Neural progenitor cell (in vitro differentiated cells): ENCODE results near the gene ERO1A.

Experiments
- EZH2 ChIP-seq: fragments of 200-600 bp; sonication (generic); IDR thresholded peaks from 2 replicates; pipeline ENCODE4 v1.6.1; 2017; ENCODE audit warnings: antibody characterized with exemption, mild to moderate bottlenecking, moderate library complexity
- EZH2phosphoT487 ChIP-seq: fragments of 200-600 bp; sonication (generic); IDR thresholded peaks from 2 replicates; pipeline ENCODE4 v1.6.1; 2017; ENCODE audit warnings: antibody characterized with exemption
- TF ChIP-seq, protein P1 (sequence below): fragments of 200-600 bp; sonication (generic); IDR thresholded peaks from 2 replicates; pipeline ENCODE4 v1.5.1; 2017; ENCODE audit warnings: antibody characterized with exemption, mild to moderate bottlenecking

DNA sequence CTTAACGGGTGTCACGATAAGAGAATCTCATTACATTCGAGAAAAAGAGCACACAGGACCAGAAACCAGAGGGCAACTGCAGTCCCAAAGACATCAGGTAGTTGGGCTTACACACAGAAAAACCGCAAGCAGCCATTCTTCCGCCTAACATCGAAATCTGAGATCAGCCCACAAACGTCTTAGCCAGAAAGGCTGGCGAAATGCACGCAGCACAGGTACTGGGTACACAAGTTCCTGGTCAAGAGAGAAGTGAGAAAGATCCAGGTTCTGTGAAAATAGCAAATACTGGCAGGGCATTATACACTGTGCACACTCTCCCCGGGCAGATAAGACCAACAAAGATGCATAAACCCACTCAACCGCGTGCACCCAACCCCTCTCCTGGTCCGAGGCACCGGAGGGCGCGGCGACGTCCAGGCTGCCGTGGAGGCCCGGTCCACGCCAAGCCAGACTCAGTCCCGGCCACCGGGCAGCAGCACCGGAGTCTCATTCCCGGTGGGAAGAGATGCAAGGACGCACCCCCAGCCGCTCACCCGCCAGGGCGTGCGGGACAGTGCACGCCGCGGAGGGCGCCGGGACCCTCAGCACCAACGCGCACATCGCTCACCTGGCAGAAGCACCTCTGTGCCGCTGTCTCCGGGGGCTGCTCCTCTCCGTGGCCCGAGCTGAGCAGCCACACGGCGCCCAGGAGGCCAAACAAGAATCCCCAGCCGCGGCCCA lies 437 bp downstream of the ERO1A start:
- TF ChIP-seq, protein P1, sequence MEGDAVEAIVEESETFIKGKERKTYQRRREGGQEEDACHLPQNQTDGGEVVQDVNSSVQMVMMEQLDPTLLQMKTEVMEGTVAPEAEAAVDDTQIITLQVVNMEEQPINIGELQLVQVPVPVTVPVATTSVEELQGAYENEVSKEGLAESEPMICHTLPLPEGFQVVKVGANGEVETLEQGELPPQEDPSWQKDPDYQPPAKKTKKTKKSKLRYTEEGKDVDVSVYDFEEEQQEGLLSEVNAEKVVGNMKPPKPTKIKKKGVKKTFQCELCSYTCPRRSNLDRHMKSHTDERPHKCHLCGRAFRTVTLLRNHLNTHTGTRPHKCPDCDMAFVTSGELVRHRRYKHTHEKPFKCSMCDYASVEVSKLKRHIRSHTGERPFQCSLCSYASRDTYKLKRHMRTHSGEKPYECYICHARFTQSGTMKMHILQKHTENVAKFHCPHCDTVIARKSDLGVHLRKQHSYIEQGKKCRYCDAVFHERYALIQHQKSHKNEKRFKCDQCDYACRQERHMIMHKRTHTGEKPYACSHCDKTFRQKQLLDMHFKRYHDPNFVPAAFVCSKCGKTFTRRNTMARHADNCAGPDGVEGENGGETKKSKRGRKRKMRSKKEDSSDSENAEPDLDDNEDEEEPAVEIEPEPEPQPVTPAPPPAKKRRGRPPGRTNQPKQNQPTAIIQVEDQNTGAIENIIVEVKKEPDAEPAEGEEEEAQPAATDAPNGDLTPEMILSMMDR = no peak
- TF ChIP-seq EZH2 = no peak
- TF ChIP-seq EZH2phosphoT487 = no peak
